GM12874 (cell line): ENCODE data around the gene KCNMA1.

Experiments used
- CTCF ChIP-seq: IDR thresholded peaks from 2 replicates; pipeline ENCODE4 v1.5.1; 2011; ENCODE audit warnings: low read depth, mild to moderate bottlenecking, control low read depth, low read length, moderate library complexity; ENCODE audit not compliant: insufficient read depth

KCNMA1 gene

GRCh38 chr10:77680065-77680464, 42.5 kb upstream of the KCNMA1 start:
- no peak for TF ChIP-seq CTCF

- TF ChIP-seq CTCF: no peak
Observed at GRCh38 chr10:77679217-77679616, 41.6 kb upstream of the KCNMA1 start.

GRCh38 chr10:77678146-77678545, 40.5 kb upstream of the KCNMA1 start:
- TF ChIP-seq CTCF: no peak

- TF ChIP-seq CTCF: no peak
Observed at GRCh38 chr10:77675347-77675746, 37.7 kb upstream of the KCNMA1 start.

GRCh38 chr10:77673515-77674140, 36.0 kb upstream of the KCNMA1 start:
- TF ChIP-seq CTCF: no peak

GRCh38 chr10:77673101-77673500, 35.5 kb upstream of the KCNMA1 start:
- TF ChIP-seq CTCF: no peak

- no peak for TF ChIP-seq CTCF
Observed at GRCh38 chr10:77671594-77672252, 34.1 kb upstream of the KCNMA1 start.
